Activated CD8-positive, alpha-beta memory T cell treated with anti-CD3 and anti-CD28 coated beads, Interleukin-2, amount 10 ng/mL, durations not matched to agents 7 days and 5 days (primary cell): Measurements from ENCODE around the gene UNC93B1. TPM values are rescaled to one million over a fixed set of nuclear protein-coding genes. Genes with fewer than 3 reads are reported as not detected.
A peak's percentile ranks its signal among the peaks of the same experiment; 100 is the strongest.

Source experiments
- ATAC-seq: fragments of 150-1000 bp; cut with Tn5 transposase; one replicate; pipeline ENCODE4 v1.10.0; 2021; ENCODE audit warnings: moderate library complexity
- CTCF ChIA-PET: fragments of 350-600 bp; sonication (Branson Sonifier 250); formaldehyde crosslinking; loops from one replicate; lab custom pipeline; 2021; ENCODE audit warnings: antibody characterized with exemption; lab: Charles Lee
- DNase-seq: peaks from one replicate; pipeline ENCODE4 v3.0.0-alpha.2; 2020
- H3K27ac Mint-ChIP-seq: one replicate; pipeline ENCODE4 v1.8.0; 2021; ENCODE audit warnings: mild to moderate bottlenecking, mixed read lengths
- H3K27me3 Mint-ChIP-seq: one replicate; pipeline ENCODE4 v1.8.0; 2021; ENCODE audit warnings: mixed read lengths
- H3K36me3 Mint-ChIP-seq: one replicate; pipeline ENCODE4 v1.8.0; 2021; ENCODE audit warnings: mild to moderate bottlenecking, mixed read lengths
- H3K4me1 Mint-ChIP-seq: one replicate; pipeline ENCODE4 v1.8.0; 2021; ENCODE audit warnings: mixed read lengths
- H3K4me3 Mint-ChIP-seq: one replicate; pipeline ENCODE4 v1.8.0; 2021; ENCODE audit warnings: mild to moderate bottlenecking, moderate library complexity, mixed read lengths
- H3K9me3 Mint-ChIP-seq: one replicate; pipeline ENCODE4 v1.8.0; 2022; ENCODE audit warnings: low read depth, mixed read lengths
- total RNA-seq, 2 experiments: library from RNA; stranded (reverse); gene quantifications; one replicate each; pipeline ENCODE4 v1.2.3, GENCODE V29; 2021

UNC93B1 gene
- total RNA-seq, 2 experiments from 2014 or later: 20.0 to 48.9 TPM

GRCh38 chr11:68036717-68037239 is 32.9 kb upstream of the UNC93B1 start:
- H3K9me3 Mint-ChIP-seq: no peaks in the 10 kb centered on the region
- DNase-seq (peak; percentile 74), ATAC-seq (peak; percentile 37)
- H3K4me1 Mint-ChIP-seq: peaks cover 42% of the 10 kb centered on the region
- peak overlapping the region; percentile 13 for H3K4me3 Mint-ChIP-seq
- H3K27me3 Mint-ChIP-seq: no peaks in the 10 kb centered on the region
- peak overlapping the region; percentile 96 for H3K27ac Mint-ChIP-seq
- H3K36me3 Mint-ChIP-seq: peaks cover 7% of the 10 kb centered on the region
- CTCF ChIA-PET: interaction anchor here (1.1 kb wide), 1 partner anchor 23 kb away, joined by 3 read pairs; no protein-coding TSS in a partner anchor

GRCh38 chr11:68036141-68036716 is 32.3 kb upstream of the UNC93B1 start:
- H3K27me3 Mint-ChIP-seq: no peaks in the 10 kb centered on the region
- CTCF ChIA-PET: no interaction called here
- H3K36me3 Mint-ChIP-seq: peaks cover 5% of the 10 kb centered on the region
- DNase-seq: no peak
- H3K9me3 Mint-ChIP-seq: no peaks in the 10 kb centered on the region
- peak overlapping the region; percentile 13 for H3K4me3 Mint-ChIP-seq
- peaks cover 42% of the 10 kb centered on the region for H3K4me1 Mint-ChIP-seq
- no peak for ATAC-seq
- peak overlapping the region; percentile 96 for H3K27ac Mint-ChIP-seq

- H3K36me3 Mint-ChIP-seq: peaks cover 5% of the 10 kb centered on the region
- ATAC-seq (no peak), DNase-seq (no peak)
- H3K4me3 Mint-ChIP-seq: no peak overlapping the region
- H3K4me1 Mint-ChIP-seq: peaks cover 40% of the 10 kb centered on the region
- H3K9me3 Mint-ChIP-seq: no peaks in the 10 kb centered on the region
- peak overlapping the region; percentile 96 for H3K27ac Mint-ChIP-seq
- CTCF ChIA-PET: interaction anchor here (1.5 kb wide), 1 partner anchor 173 kb away, joined by 4 read pairs; no protein-coding TSS in a partner anchor
- H3K27me3 Mint-ChIP-seq: no peaks in the 10 kb centered on the region
Measured at GRCh38 chr11:68035266-68035876, 31.5 kb upstream of the UNC93B1 start.

GRCh38 chr11:68033708-68034045 is 29.8 kb upstream of the UNC93B1 start:
- no peak for ATAC-seq
- H3K4me1 Mint-ChIP-seq: peaks cover 52% of the 10 kb centered on the region
- CTCF ChIA-PET: no interaction called here
- no peaks in the 10 kb centered on the region for H3K9me3 Mint-ChIP-seq
- no peak overlapping the region for H3K4me3 Mint-ChIP-seq
- no peak for DNase-seq
- peaks cover 5% of the 10 kb centered on the region for H3K36me3 Mint-ChIP-seq
- H3K27me3 Mint-ChIP-seq: no peaks in the 10 kb centered on the region
- H3K27ac Mint-ChIP-seq: peak overlapping the region; percentile 32

GRCh38 chr11:68032997-68033707 is 29.3 kb upstream of the UNC93B1 start:
- Mint-ChIP-seq H3K4me1 (peaks cover 50% of the 10 kb centered on the region), H3K27ac (no peak overlapping the region), H3K9me3 (no peaks in the 10 kb centered on the region), H3K27me3 (no peaks in the 10 kb centered on the region), H3K4me3 (no peak overlapping the region), H3K36me3 (peaks cover 5% of the 10 kb centered on the region)
- ATAC-seq: no peak
- CTCF ChIA-PET: no interaction called here
- no peak for DNase-seq

- DNase-seq (no peak), ATAC-seq (no peak)
- CTCF ChIA-PET: interaction anchor here (1.6 to 2.7 kb wide), 2 partner anchors 8 to 177 kb away, joined by 4 to 11 read pairs; partner anchors contain the start of gene TCIRG1
- Mint-ChIP-seq H3K4me1 (peaks cover 41% of the 10 kb centered on the region), H3K4me3 (peak overlapping the region; percentile 98), H3K9me3 (no peaks in the 10 kb centered on the region), H3K27ac (peak overlapping the region; percentile 30), H3K36me3 (peaks cover 5% of the 10 kb centered on the region), H3K27me3 (no peaks in the 10 kb centered on the region)
Measured at GRCh38 chr11:68032003-68032402, 28.1 kb upstream of the UNC93B1 start.

GRCh38 chr11:68031144-68031464 is 27.2 kb upstream of the UNC93B1 start:
- peak overlapping the region; percentile 97 for H3K27ac Mint-ChIP-seq
- H3K36me3 Mint-ChIP-seq: peaks cover 5% of the 10 kb centered on the region
- DNase-seq (peak; percentile 49), ATAC-seq (no peak)
- no peaks in the 10 kb centered on the region for H3K27me3 Mint-ChIP-seq
- H3K9me3 Mint-ChIP-seq: no peaks in the 10 kb centered on the region
- CTCF ChIA-PET: interaction anchor here (1.6 to 2.7 kb wide), 2 partner anchors 9 to 178 kb away, joined by 4 to 11 read pairs; partner anchors contain the start of gene TCIRG1
- peak overlapping the region; percentile 98 for H3K4me3 Mint-ChIP-seq
- H3K4me1 Mint-ChIP-seq: peaks cover 35% of the 10 kb centered on the region

GRCh38 chr11:68030318-68031143 is 26.6 kb upstream of the UNC93B1 start, which contains the start of gene NDUFS8:
NDUFS8 (plus strand) TSS chr11:68030681; CDS start chr11:68032152, 1,471 bp downstream.
- CTCF ChIA-PET: interaction anchor here (0.9 to 2.7 kb wide), 3 partner anchors 9 to 179 kb away, joined by 3 to 11 read pairs (median 4); partner anchors contain the start of gene TCIRG1

GRCh38 chr11:68028802-68029545 is 25.1 kb upstream of the UNC93B1 start:
- Mint-ChIP-seq H3K9me3 (no peaks in the 10 kb centered on the region), H3K36me3 (peaks cover 2% of the 10 kb centered on the region), H3K27ac (peak overlapping the region; percentile 58), H3K27me3 (peaks cover 2% of the 10 kb centered on the region), H3K4me3 (peak overlapping the region; percentile 98), H3K4me1 (peaks cover 26% of the 10 kb centered on the region)
- no peak for DNase-seq
- CTCF ChIA-PET: no interaction called here
- ATAC-seq: no peak

More at GRCh38 chr11:68030318-68031143, 26.6 kb upstream of the UNC93B1 start, which contains the start of gene NDUFS8:
- H3K4me3 Mint-ChIP-seq: peak within 1 kb of the TSS; percentile 98
- DNase-seq (peak; percentile 97), ATAC-seq (peak; percentile 97)
- peaks cover 5% of the 10 kb centered on the region for H3K36me3 Mint-ChIP-seq
- H3K9me3 Mint-ChIP-seq: no peaks in the 10 kb centered on the region
- peaks cover 29% of the 10 kb centered on the region for H3K4me1 Mint-ChIP-seq
- H3K27ac Mint-ChIP-seq: peak within 1 kb of the TSS; percentile 97
- H3K27me3 Mint-ChIP-seq: peaks cover under 1% of the 10 kb centered on the region

- CTCF ChIA-PET: no interaction called here
- no peak overlapping the region for H3K27ac Mint-ChIP-seq
Measured at GRCh38 chr11:68027667-68028066, 23.8 kb upstream of the UNC93B1 start.

GRCh38 chr11:68026391-68027105 is 22.7 kb upstream of the UNC93B1 start:
- Mint-ChIP-seq H3K4me3 (no peak overlapping the region), H3K27ac (no peak overlapping the region), H3K4me1 (peaks cover 21% of the 10 kb centered on the region), H3K27me3 (peaks cover 2% of the 10 kb centered on the region), H3K9me3 (no peaks in the 10 kb centered on the region), H3K36me3 (no peaks in the 10 kb centered on the region)
- CTCF ChIA-PET: no interaction called here
- ATAC-seq (no peak), DNase-seq (no peak)

More at GRCh38 chr11:68027667-68028066, 23.8 kb upstream of the UNC93B1 start:
- peaks cover 24% of the 10 kb centered on the region for H3K4me1 Mint-ChIP-seq
- no peaks in the 10 kb centered on the region for H3K36me3 Mint-ChIP-seq
- peaks cover 2% of the 10 kb centered on the region for H3K27me3 Mint-ChIP-seq
- no peaks in the 10 kb centered on the region for H3K9me3 Mint-ChIP-seq
- ATAC-seq (no peak), DNase-seq (no peak)
- H3K4me3 Mint-ChIP-seq: no peak overlapping the region

- no peaks in the 10 kb centered on the region for H3K36me3 Mint-ChIP-seq
- H3K4me3 Mint-ChIP-seq: no peak overlapping the region
- no peak for ATAC-seq
- CTCF ChIA-PET: no interaction called here
- no peak for DNase-seq
- H3K27me3 Mint-ChIP-seq: peaks cover 2% of the 10 kb centered on the region
- no peak overlapping the region for H3K27ac Mint-ChIP-seq
- H3K4me1 Mint-ChIP-seq: peaks cover 15% of the 10 kb centered on the region
- no peaks in the 10 kb centered on the region for H3K9me3 Mint-ChIP-seq
Measured at GRCh38 chr11:68025047-68025446, 21.1 kb upstream of the UNC93B1 start.
